HG02588 (cell line): ENCODE results near the gene HIP1.
"Not testable (repeated sequence)": the region's sequence is repeated elsewhere in the genome, so short reads cannot be mapped to it uniquely, and the experiment has no call there.

Source experiments
- ATAC-seq: cut with Tn5 transposase; IDR thresholded peaks from one replicate; pipeline ENCODE4 v1.9.1; 2021; ENCODE audit warnings: mild to moderate bottlenecking, moderate library complexity; ENCODE audit not compliant: unreplicated experiment

HIP1 gene

DNA sequence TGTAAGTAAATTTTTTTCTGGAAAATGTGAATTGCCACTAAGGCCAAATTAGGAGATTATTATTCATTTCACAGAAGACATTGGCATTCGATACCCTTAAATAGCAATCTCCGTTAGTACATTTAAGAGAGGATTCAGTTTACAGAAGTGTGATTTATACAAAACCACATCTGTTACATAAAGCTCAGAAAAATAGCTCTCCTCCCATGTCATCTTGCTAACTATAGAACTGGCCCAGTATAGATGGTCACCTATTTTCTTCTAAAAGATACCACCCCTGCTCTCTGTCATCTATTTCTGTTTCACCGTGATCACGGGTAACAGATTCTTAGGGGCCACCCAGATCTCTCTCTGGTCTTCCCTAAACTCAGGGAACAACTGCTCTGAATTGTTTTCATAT is 119.1 kb downstream of the HIP1 start:
- no peak for ATAC-seq

GRCh38 chr7:75617634-75618234 is 121.0 kb downstream of the HIP1 start:
- ATAC-seq, result peak; percentile 44

- ATAC-seq, result no peak
Observed at GRCh38 chr7:75616421-75617167, 122.1 kb downstream of the HIP1 start.

GRCh38 chr7:75614401-75614800 is 124.3 kb downstream of the HIP1 start:
- no peak for ATAC-seq

- ATAC-seq, result no peak
Observed at GRCh38 chr7:75613351-75613750, 125.4 kb downstream of the HIP1 start.

DNA sequence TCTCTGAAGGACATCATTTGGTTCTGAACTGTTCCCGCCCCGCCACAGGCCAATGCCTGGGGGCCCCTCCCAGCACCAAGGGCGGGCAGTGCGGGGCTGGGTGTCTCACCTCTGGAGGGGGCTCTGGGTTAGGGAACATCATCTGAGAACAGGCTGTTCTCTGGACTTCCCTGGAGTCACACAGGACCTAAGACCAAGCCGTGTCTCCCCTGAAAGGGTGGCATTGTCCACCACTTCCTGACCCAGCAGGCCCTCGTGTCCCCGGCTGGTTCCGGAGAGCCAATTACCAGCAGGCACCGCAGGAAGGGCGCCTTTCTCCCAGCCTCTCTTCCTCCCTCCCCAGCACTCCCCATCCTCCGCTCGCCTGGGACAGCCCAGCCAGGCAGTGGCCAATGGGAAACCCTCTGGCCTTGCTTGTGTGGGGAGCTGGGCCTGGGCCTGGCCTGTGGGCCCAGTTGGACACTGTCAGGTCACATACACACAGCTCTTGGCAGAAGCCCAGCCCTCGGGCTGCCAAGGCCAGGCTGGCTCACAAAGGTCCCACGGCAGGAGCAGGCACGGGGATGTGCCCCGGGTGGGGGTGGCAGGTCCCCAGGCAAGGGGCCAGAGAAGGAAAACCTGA is 127.1 kb downstream of the HIP1 start:
- ATAC-seq, result no peak

DNA sequence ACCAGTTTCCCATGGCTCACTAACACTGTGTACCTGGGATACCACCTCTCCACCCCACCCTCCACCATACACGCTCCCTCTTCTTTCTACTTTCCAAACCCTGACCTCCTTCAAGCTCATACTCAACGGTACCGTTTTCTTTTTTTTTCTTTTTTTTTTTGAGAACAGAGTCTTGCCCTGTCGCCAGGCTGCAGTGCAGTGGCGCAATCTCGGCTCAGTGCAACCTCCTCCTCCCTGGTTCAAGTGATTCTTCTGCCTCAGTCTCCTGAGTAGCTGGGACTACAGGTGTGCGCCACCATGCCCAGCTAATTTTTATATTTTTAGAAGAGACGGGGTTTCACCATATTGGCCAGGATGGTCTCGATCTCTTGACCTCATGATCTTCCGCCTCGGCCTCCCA is 129.3 kb downstream of the HIP1 start:
- not testable (repeated sequence) for ATAC-seq

DNA sequence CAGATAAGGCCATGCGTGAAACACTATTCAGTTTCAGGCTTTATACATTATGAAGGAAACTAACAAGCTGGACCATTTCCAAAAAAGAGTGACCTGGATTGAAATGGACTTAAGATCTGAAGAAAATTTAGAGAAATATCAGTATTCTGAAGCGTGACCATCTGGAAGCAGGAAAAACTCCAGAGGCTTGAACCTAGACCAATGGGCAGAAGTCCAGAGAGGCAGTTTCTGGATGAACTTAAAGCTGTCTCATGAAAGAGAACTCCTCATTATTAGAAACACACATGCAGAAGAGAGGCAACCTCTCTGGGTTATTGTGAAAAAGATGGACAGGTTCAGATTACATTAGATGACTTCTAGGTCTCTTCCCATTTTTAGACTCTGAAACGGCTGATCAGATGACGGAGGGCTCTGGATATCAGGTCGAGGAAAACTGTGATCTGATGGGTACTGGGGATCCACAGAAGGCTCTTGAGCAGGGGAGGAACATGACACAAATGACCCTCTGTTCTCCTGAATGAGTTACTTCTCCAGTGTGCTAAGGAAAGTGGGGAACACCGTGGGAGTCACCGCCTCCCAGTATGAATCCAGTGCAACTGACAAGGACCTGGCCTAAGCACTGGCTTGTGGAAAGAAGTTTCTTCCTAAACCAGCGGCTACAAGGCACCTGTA is 130.2 kb downstream of the HIP1 start:
- no peak for ATAC-seq

- no peak for ATAC-seq
Observed at GRCh38 chr7:75604408-75604807, 134.3 kb downstream of the HIP1 start.

- ATAC-seq, result not testable (repeated sequence)
Observed at GRCh38 chr7:75602831-75603230, 135.9 kb downstream of the HIP1 start.

GRCh38 chr7:75601539-75601938 is 137.2 kb downstream of the HIP1 start:
- ATAC-seq, result no peak

GRCh38 chr7:75600748-75601147 is 138.0 kb downstream of the HIP1 start:
- ATAC-seq, result not testable (repeated sequence)

DNA sequence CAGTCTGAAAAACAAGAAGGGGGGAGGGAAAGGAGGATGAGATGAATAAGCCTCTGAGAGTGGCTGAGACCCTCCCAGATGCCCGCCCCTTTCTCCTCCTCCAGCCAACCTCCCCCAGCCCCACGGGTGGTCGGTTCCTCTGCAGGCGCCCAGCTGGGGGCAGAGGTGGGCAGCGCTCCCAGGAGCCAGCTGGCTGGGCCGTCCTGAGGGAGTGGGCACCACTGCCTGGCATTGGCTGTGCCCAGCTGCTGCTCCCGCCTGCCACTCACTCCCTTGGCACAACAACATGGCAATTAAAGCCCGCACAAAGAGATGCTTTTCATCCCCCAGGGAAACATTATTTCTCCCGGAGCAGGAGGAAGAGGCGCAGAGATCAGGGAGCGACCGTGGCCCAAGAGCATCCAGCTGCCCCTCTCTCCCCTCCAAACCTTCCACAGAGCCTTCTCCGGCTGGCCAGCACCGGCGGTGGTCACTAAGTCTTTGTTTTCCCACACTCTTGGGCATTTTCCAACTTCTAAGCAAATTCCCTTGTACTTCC is 139.4 kb downstream of the HIP1 start:
- ATAC-seq, result no peak

- ATAC-seq, result no peak
Observed at GRCh38 chr7:75596727-75597614, 141.8 kb downstream of the HIP1 start.

- ATAC-seq, result no peak
Observed at GRCh38 chr7:75595766-75596165, 143.0 kb downstream of the HIP1 start.

GRCh38 chr7:75593500-75594184 is 145.1 kb downstream of the HIP1 start:
- not testable (repeated sequence) for ATAC-seq

- no peak for ATAC-seq
Observed at GRCh38 chr7:75591467-75592255, 147.1 kb downstream of the HIP1 start.

- no peak for ATAC-seq
Observed at GRCh38 chr7:75590373-75591005, 148.3 kb downstream of the HIP1 start.

- no peak for ATAC-seq
Observed at GRCh38 chr7:75584354-75584753, 154.4 kb downstream of the HIP1 start.
